Measurements from ENCODE around the gene FRMD6. TPM values are rescaled to one million over a fixed set of nuclear protein-coding genes. Genes with fewer than 3 reads are reported as not detected.

FRMD6 gene
- total RNA-seq (2014; rRNA removed; shearing (Covaris generic); ENCODE audit: low replicate concordance) = 44.6 and 51.4 TPM in 2 replicates

- H3K27me3 ChIP-seq = no peaks in the 10 kb centered on the region
- peak within 1 kb of the TSS; percentile 67 for H3K4me3 ChIP-seq
- no peaks in the 10 kb centered on the region for H3K9me3 ChIP-seq
- H3K36me3 ChIP-seq = peaks cover 8% of the 10 kb centered on the region
- DNase-seq = peak; percentile 84
Measured at GRCh38 chr14:51651388-51652167, at the start of gene FRMD6. Gene FRMD6, plus strand, starts transcription at chr14:51651910. Its CDS starts 37,927 bp downstream, at chr14:51689837.

GRCh38 chr14:51602310-51602709 lies 49.4 kb upstream of the FRMD6 start:
- Histone ChIP-seq H3K9me3 (no peaks in the 10 kb centered on the region), H3K4me3 (no peak overlapping the region)
- DNase-seq = no peak

GRCh38 chr14:51603495-51603894 lies 48.2 kb upstream of the FRMD6 start:
- H3K36me3 ChIP-seq = no peaks in the 10 kb centered on the region
- no peak overlapping the region for H3K4me3 ChIP-seq
- no peaks in the 10 kb centered on the region for H3K27me3 ChIP-seq
- no peak for DNase-seq
- no peaks in the 10 kb centered on the region for H3K9me3 ChIP-seq

More at GRCh38 chr14:51602310-51602709, 49.4 kb upstream of the FRMD6 start:
- Histone ChIP-seq H3K27me3 (no peaks in the 10 kb centered on the region), H3K36me3 (no peaks in the 10 kb centered on the region)

- H3K4me3 ChIP-seq = no peak overlapping the region
- H3K36me3 ChIP-seq = no peaks in the 10 kb centered on the region
- H3K27me3 ChIP-seq = no peaks in the 10 kb centered on the region
- DNase-seq = no peak
- no peaks in the 10 kb centered on the region for H3K9me3 ChIP-seq
Measured at GRCh38 chr14:51604073-51604472, 47.6 kb upstream of the FRMD6 start.

- no peaks in the 10 kb centered on the region for H3K27me3 ChIP-seq
- H3K4me3 ChIP-seq = no peak overlapping the region
- H3K36me3 ChIP-seq = no peaks in the 10 kb centered on the region
- DNase-seq = no peak
- no peaks in the 10 kb centered on the region for H3K9me3 ChIP-seq
Measured at GRCh38 chr14:51605575-51605974, 46.1 kb upstream of the FRMD6 start.

GRCh38 chr14:51607711-51608110 lies 44.0 kb upstream of the FRMD6 start:
- Histone ChIP-seq H3K27me3 (no peaks in the 10 kb centered on the region), H3K4me3 (no peak overlapping the region), H3K36me3 (no peaks in the 10 kb centered on the region), H3K9me3 (no peaks in the 10 kb centered on the region)
- DNase-seq = peak; percentile 72

GRCh38 chr14:51609251-51609954 lies 42.3 kb upstream of the FRMD6 start:
- no peak overlapping the region for H3K4me3 ChIP-seq
- H3K36me3 ChIP-seq = no peaks in the 10 kb centered on the region
- H3K27me3 ChIP-seq = no peaks in the 10 kb centered on the region
- peak; percentile 43 for DNase-seq
- no peaks in the 10 kb centered on the region for H3K9me3 ChIP-seq

- Histone ChIP-seq H3K27me3 (no peaks in the 10 kb centered on the region), H3K9me3 (no peaks in the 10 kb centered on the region), H3K4me3 (no peak overlapping the region), H3K36me3 (no peaks in the 10 kb centered on the region)
- DNase-seq = peak; percentile 81
Measured at GRCh38 chr14:51609955-51610283, 41.8 kb upstream of the FRMD6 start.

GRCh38 chr14:51610771-51611170 lies 40.9 kb upstream of the FRMD6 start:
- DNase-seq = peak; percentile 5
- no peak overlapping the region for H3K4me3 ChIP-seq

GRCh38 chr14:51612449-51612848 lies 39.3 kb upstream of the FRMD6 start:
- DNase-seq = no peak
- Histone ChIP-seq H3K9me3 (no peaks in the 10 kb centered on the region), H3K36me3 (no peaks in the 10 kb centered on the region), H3K27me3 (no peaks in the 10 kb centered on the region), H3K4me3 (no peak overlapping the region)

More at GRCh38 chr14:51610771-51611170, 40.9 kb upstream of the FRMD6 start:
- Histone ChIP-seq H3K27me3 (no peaks in the 10 kb centered on the region), H3K36me3 (no peaks in the 10 kb centered on the region), H3K9me3 (no peaks in the 10 kb centered on the region)

- Histone ChIP-seq H3K9me3 (no peaks in the 10 kb centered on the region), H3K36me3 (no peaks in the 10 kb centered on the region), H3K4me3 (no peak overlapping the region), H3K27me3 (no peaks in the 10 kb centered on the region)
- DNase-seq = no peak
Measured at GRCh38 chr14:51613416-51613815, 38.3 kb upstream of the FRMD6 start.

- DNase-seq = no peak
- Histone ChIP-seq H3K9me3 (no peaks in the 10 kb centered on the region), H3K27me3 (no peaks in the 10 kb centered on the region), H3K36me3 (no peaks in the 10 kb centered on the region), H3K4me3 (no peak overlapping the region)
Measured at GRCh38 chr14:51614707-51615106, 37.0 kb upstream of the FRMD6 start.

- H3K36me3 ChIP-seq = no peaks in the 10 kb centered on the region
- no peak overlapping the region for H3K4me3 ChIP-seq
- no peak for DNase-seq
- H3K27me3 ChIP-seq = no peaks in the 10 kb centered on the region
- no peaks in the 10 kb centered on the region for H3K9me3 ChIP-seq
Measured at GRCh38 chr14:51616256-51616655, 35.5 kb upstream of the FRMD6 start.

GRCh38 chr14:51616724-51617409 lies 34.8 kb upstream of the FRMD6 start:
- no peaks in the 10 kb centered on the region for H3K9me3 ChIP-seq
- no peaks in the 10 kb centered on the region for H3K36me3 ChIP-seq
- H3K4me3 ChIP-seq = no peak overlapping the region
- no peaks in the 10 kb centered on the region for H3K27me3 ChIP-seq
- DNase-seq = peak; percentile 65

- H3K27me3 ChIP-seq = no peaks in the 10 kb centered on the region
- H3K36me3 ChIP-seq = no peaks in the 10 kb centered on the region
- no peak overlapping the region for H3K4me3 ChIP-seq
- no peaks in the 10 kb centered on the region for H3K9me3 ChIP-seq
- DNase-seq = no peak
Measured at GRCh38 chr14:51619561-51619960, 32.1 kb upstream of the FRMD6 start.

- no peak overlapping the region for H3K4me3 ChIP-seq
- DNase-seq = no peak
- H3K36me3 ChIP-seq = no peaks in the 10 kb centered on the region
- no peaks in the 10 kb centered on the region for H3K9me3 ChIP-seq
- H3K27me3 ChIP-seq = no peaks in the 10 kb centered on the region
Measured at GRCh38 chr14:51620056-51620455, 31.7 kb upstream of the FRMD6 start.

GRCh38 chr14:51621654-51622053 lies 30.1 kb upstream of the FRMD6 start:
- H3K9me3 ChIP-seq = no peaks in the 10 kb centered on the region
- H3K4me3 ChIP-seq = no peak overlapping the region
- H3K27me3 ChIP-seq = no peaks in the 10 kb centered on the region
- DNase-seq = no peak
- no peaks in the 10 kb centered on the region for H3K36me3 ChIP-seq

All from MG63 (cell line).